ENCODE measurements around the gene COX7A2L. TPM values are rescaled to one million over a fixed set of nuclear protein-coding genes. Genes with fewer than 3 reads are reported as not detected.

Gene COX7A2L
- total RNA-seq, 4 donors from 2014 or later = 85.3 to 131 (median 113) TPM

GRCh38 chr2:42359304-42359964, 1.6 kb downstream of the COX7A2L start:
- Histone ChIP-seq H3K27ac (peak overlapping the region in 1 of 4 donors; percentile 92), H3K4me3 (peak overlapping the region; percentile 74 to 95), H3K36me3 (peaks cover 0 to 3% of the 10 kb centered on the region in 2 donors), H3K9me3 (no peaks in the 10 kb centered on the region), H3K27me3 (no peaks in the 10 kb centered on the region), H3K4me1 (peaks cover 0 to 53% (median 14%) of the 10 kb centered on the region in 3 donors)
- TF ChIP-seq CTCF (IDR thresholded peaks at IDR 0.05) (no peak), POLR2AphosphoS5 (IDR thresholded peaks at IDR 0.05) (no peak), POLR2A (IDR thresholded peaks at IDR 0.05) (no peak), EP300 (IDR thresholded peaks at IDR 0.05) (no peak)
- no peak for ATAC-seq
- WGBS, 2 donors (ENCODE audit: low coverage in 1 of 2) = 48 to 56% methylated on average over 5 to 6 of the region's 6 CpGs

GRCh38 chr2:42353792-42354429, 7.1 kb downstream of the COX7A2L start:
- peaks cover 0 to 41% (median 6%) of the 10 kb centered on the region in 3 donors for H3K4me1 ChIP-seq
- no peak for TF ChIP-seq POLR2AphosphoS5 (IDR thresholded peaks at IDR 0.05)
- no peak for TF ChIP-seq CTCF (IDR thresholded peaks at IDR 0.05)
- no peak for TF ChIP-seq EP300 (IDR thresholded peaks at IDR 0.05)
- no peak for TF ChIP-seq POLR2A (IDR thresholded peaks at IDR 0.05)
- no peak overlapping the region for H3K4me3 ChIP-seq
- H3K27ac ChIP-seq = no peak overlapping the region
- H3K9me3 ChIP-seq = no peaks in the 10 kb centered on the region
- no peak for ATAC-seq
- no peaks in the 10 kb centered on the region for H3K27me3 ChIP-seq
- WGBS, 2 donors (ENCODE audit: low coverage in 1 of 2) = 89% methylated on average over 5 of the region's 5 CpGs
- H3K36me3 ChIP-seq = peaks cover 0 to 31% of the 10 kb centered on the region in 2 donors

- no peaks in the 10 kb centered on the region for H3K9me3 ChIP-seq
- no peak for TF ChIP-seq CTCF (IDR thresholded peaks at IDR 0.05)
- no peak for TF ChIP-seq POLR2A (IDR thresholded peaks at IDR 0.05)
- no peak for TF ChIP-seq EP300 (IDR thresholded peaks at IDR 0.05)
- TF ChIP-seq POLR2AphosphoS5 (IDR thresholded peaks at IDR 0.05) = no peak
- no peaks in the 10 kb centered on the region for H3K27me3 ChIP-seq
- no peak overlapping the region for H3K27ac ChIP-seq
- H3K36me3 ChIP-seq = peaks cover 0 to 41% of the 10 kb centered on the region in 2 donors
- no peak overlapping the region for H3K4me3 ChIP-seq
- H3K4me1 ChIP-seq = peaks cover 0 to 20% (median 0%) of the 10 kb centered on the region in 3 donors
- ATAC-seq = no peak
- WGBS, 2 donors (ENCODE audit: low coverage in 1 of 2) = 93 to 98% methylated on average over 4 to 5 of the region's 5 CpGs
Measured at GRCh38 chr2:42351864-42352263, 9.2 kb downstream of the COX7A2L start.

- TF ChIP-seq EP300 (IDR thresholded peaks at IDR 0.05) (no peak), CTCF (IDR thresholded peaks at IDR 0.05) (no peak), POLR2A (IDR thresholded peaks at IDR 0.05) (no peak), POLR2AphosphoS5 (IDR thresholded peaks at IDR 0.05) (no peak)
- Histone ChIP-seq H3K27ac (no peak overlapping the region), H3K27me3 (no peaks in the 10 kb centered on the region), H3K4me3 (no peak overlapping the region), H3K9me3 (no peaks in the 10 kb centered on the region), H3K36me3 (peaks cover 0 to 51% of the 10 kb centered on the region in 2 donors), H3K4me1 (peaks cover 0 to 17% (median 0%) of the 10 kb centered on the region in 3 donors)
- 58 to 66% methylated on average over 3 of the region's 3 CpGs for WGBS, 2 donors (ENCODE audit: low coverage in 1 of 2)
- no peak for ATAC-seq
Measured at GRCh38 chr2:42350434-42351063, 10.5 kb downstream of the COX7A2L start.

Data from gastroesophageal sphincter (tissue), 4 donors.